ENCODE measurements around the gene SLC16A3. TPM values are rescaled to one million over a fixed set of nuclear protein-coding genes. Genes with fewer than 3 reads are reported as not detected.

The SLC16A3 gene
- total and polyA plus RNA-seq, 10 of the 15 experiments (the other 5 are each of a cell fraction or from before 2014, with no cell fraction given) = 0.10 to 46.5 (median 8.0) TPM

GRCh38 chr17:82228278-82228841, 482 bp upstream of the SLC16A3 start:
- FAIRE-seq (no peak), DNase-seq (ENCODE audit: low read depth, low spot score) (no peak), ATAC-seq (peak; percentile 55)
- peak overlapping the region; percentile 83 for H3K27ac ChIP-seq (ENCODE audit: control insufficient read depth, insufficient read depth)
- no peaks in the 10 kb centered on the region for H3K27me3 ChIP-seq (replicated peaks in 1 of 2; ENCODE audit: control insufficient read depth in 2 of 2, insufficient read depth in 2 of 2, low read length in 1 of 2)
- POLR2A ChIA-PET = interaction anchor here (1.0 to 3.9 kb wide), 11 partner anchors 8 to 191 kb away, joined by 3 to 17 read pairs (median 6); partner anchors contain the start of gene DCXR
- peaks cover 52% of the 10 kb centered on the region for H3K79me2 ChIP-seq (ENCODE audit: control insufficient read depth, insufficient read depth, low read length)
- H3K36me3 ChIP-seq (ENCODE audit: control insufficient read depth in 2 of 2, insufficient read depth in 2 of 2, low read length in 1 of 2) = no peaks in the 10 kb centered on the region; a peak in 2 of 4 replicates
- intact Hi-C loops (cut with micrococcal nuclease; ENCODE audit: unreplicated experiment) (loop anchor here (2.0 kb wide), 1 partner anchor 16 kb away; the partner anchor contains the start of gene CCDC57), in situ Hi-C loops (cut with MboI) (no loop called here)
- peaks cover 16% of the 10 kb centered on the region for H3K4me1 ChIP-seq (ENCODE audit: control insufficient read depth, insufficient read depth, low read length)
- CTCF ChIA-PET = interaction anchor here (0.8 to 1.2 kb wide), 2 partner anchors 22 to 68 kb away, joined by 3 read pairs; no protein-coding TSS in a partner anchor
- 2% methylated on average over 51 of the region's 63 CpGs for WGBS (ENCODE audit: insufficient coverage, insufficient replicate concordance, low lambda C conversion rate, missing lambda C conversion rate)
- H3K4me3 ChIP-seq = peak overlapping the region; percentile 99
- H3K9me3 ChIP-seq (replicated peaks; ENCODE audit: control insufficient read depth, insufficient read depth, low read length) = no peaks in the 10 kb centered on the region
- BruUV-seq (replicated peaks) = no TSS peak
- H2AFZ ChIP-seq (ENCODE audit: control insufficient read depth, low read depth, low read length) = peak overlapping the region; percentile 71
- peak overlapping the region; percentile 80 for H3K9ac ChIP-seq (ENCODE audit: control insufficient read depth, insufficient read depth, low read length)
- peak overlapping the region; percentile 95 for H3K4me2 ChIP-seq (ENCODE audit: control insufficient read depth, insufficient read depth)
- H4K20me1 ChIP-seq (ENCODE audit: control insufficient read depth, insufficient read depth) = no peaks in the 10 kb centered on the region
- SMC1A ChIA-PET (ENCODE audit: uncharacterized antibody, unreplicated experiment) = interaction anchor here (0.7 to 1.8 kb wide), 3 partner anchors 15 to 69 kb away, joined by 3 to 10 read pairs (median 3); no protein-coding TSS in a partner anchor
- RAD21 ChIA-PET (ENCODE audit: unreplicated experiment) = interaction anchor here (1.5 kb wide), 1 partner anchor 73 kb away, joined by 5 read pairs; no protein-coding TSS in a partner anchor
- TF ChIP-seq, protein P1, sequence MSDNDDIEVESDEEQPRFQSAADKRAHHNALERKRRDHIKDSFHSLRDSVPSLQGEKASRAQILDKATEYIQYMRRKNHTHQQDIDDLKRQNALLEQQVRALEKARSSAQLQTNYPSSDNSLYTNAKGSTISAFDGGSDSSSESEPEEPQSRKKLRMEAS (IDR thresholded peaks at IDR 0.05; ENCODE audit: low read depth, low read length) = no peak
- TF ChIP-seq USF1 (IDR thresholded peaks at IDR 0.05; ENCODE audit: borderline replicate concordance, extremely low read length, insufficient read depth, low read depth, low read length) = no peak
- no peak for TF ChIP-seq RCOR1 (conservative IDR thresholded peaks at IDR 0.05; ENCODE audit: low read depth, low read length)
- TF ChIP-seq, protein P2, sequence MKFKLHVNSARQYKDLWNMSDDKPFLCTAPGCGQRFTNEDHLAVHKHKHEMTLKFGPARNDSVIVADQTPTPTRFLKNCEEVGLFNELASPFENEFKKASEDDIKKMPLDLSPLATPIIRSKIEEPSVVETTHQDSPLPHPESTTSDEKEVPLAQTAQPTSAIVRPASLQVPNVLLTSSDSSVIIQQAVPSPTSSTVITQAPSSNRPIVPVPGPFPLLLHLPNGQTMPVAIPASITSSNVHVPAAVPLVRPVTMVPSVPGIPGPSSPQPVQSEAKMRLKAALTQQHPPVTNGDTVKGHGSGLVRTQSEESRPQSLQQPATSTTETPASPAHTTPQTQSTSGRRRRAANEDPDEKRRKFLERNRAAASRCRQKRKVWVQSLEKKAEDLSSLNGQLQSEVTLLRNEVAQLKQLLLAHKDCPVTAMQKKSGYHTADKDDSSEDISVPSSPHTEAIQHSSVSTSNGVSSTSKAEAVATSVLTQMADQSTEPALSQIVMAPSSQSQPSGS (IDR thresholded peaks at IDR 0.05; ENCODE audit: low read length) = no peak
- TF ChIP-seq IRF4 (IDR thresholded peaks at IDR 0.05; ENCODE audit: low read depth, low read length) = no peak
- no peak for TF ChIP-seq BCL3 (IDR thresholded peaks at IDR 0.05; ENCODE audit: borderline replicate concordance, insufficient read depth, low read depth, low read length, poor library complexity, severe bottlenecking)
- peak; percentile 54; the same call in 1 of the 2 replicates for TF ChIP-seq CHD1 (IDR thresholded peaks at IDR 0.05; ENCODE audit: low read depth, low read length)
- TF ChIP-seq GABPA (IDR thresholded peaks at IDR 0.05; ENCODE audit: low read depth) = no peak
- no peak for TF ChIP-seq MEF2B (IDR thresholded peaks at IDR 0.05; ENCODE audit: partially characterized antibody, poor library complexity, severe bottlenecking)
- TF ChIP-seq, protein P3, sequence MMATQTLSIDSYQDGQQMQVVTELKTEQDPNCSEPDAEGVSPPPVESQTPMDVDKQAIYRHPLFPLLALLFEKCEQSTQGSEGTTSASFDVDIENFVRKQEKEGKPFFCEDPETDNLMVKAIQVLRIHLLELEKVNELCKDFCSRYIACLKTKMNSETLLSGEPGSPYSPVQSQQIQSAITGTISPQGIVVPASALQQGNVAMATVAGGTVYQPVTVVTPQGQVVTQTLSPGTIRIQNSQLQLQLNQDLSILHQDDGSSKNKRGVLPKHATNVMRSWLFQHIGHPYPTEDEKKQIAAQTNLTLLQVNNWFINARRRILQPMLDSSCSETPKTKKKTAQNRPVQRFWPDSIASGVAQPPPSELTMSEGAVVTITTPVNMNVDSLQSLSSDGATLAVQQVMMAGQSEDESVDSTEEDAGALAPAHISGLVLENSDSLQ (IDR thresholded peaks at IDR 0.05) = no peak
- TF ChIP-seq, protein P4, sequence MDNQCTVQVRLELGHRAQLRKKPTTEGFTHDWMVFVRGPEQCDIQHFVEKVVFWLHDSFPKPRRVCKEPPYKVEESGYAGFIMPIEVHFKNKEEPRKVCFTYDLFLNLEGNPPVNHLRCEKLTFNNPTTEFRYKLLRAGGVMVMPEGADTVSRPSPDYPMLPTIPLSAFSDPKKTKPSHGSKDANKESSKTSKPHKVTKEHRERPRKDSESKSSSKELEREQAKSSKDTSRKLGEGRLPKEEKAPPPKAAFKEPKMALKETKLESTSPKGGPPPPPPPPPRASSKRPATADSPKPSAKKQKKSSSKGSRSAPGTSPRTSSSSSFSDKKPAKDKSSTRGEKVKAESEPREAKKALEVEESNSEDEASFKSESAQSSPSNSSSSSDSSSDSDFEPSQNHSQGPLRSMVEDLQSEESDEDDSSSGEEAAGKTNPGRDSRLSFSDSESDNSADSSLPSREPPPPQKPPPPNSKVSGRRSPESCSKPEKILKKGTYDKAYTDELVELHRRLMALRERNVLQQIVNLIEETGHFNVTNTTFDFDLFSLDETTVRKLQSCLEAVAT (IDR thresholded peaks at IDR 0.05) = no peak
- TF ChIP-seq, protein P5, sequence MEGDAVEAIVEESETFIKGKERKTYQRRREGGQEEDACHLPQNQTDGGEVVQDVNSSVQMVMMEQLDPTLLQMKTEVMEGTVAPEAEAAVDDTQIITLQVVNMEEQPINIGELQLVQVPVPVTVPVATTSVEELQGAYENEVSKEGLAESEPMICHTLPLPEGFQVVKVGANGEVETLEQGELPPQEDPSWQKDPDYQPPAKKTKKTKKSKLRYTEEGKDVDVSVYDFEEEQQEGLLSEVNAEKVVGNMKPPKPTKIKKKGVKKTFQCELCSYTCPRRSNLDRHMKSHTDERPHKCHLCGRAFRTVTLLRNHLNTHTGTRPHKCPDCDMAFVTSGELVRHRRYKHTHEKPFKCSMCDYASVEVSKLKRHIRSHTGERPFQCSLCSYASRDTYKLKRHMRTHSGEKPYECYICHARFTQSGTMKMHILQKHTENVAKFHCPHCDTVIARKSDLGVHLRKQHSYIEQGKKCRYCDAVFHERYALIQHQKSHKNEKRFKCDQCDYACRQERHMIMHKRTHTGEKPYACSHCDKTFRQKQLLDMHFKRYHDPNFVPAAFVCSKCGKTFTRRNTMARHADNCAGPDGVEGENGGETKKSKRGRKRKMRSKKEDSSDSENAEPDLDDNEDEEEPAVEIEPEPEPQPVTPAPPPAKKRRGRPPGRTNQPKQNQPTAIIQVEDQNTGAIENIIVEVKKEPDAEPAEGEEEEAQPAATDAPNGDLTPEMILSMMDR (IDR thresholded peaks at IDR 0.05 in 2 of 3, conservative IDR thresholded peaks at IDR 0.05 in 1 of 3; ENCODE audit: control insufficient read depth in 2 of 3, extremely low read depth in 1 of 3, insufficient read depth in 1 of 3, low read depth in 3 of 3, low read length in 3 of 3) = no peak
- TF ChIP-seq PAX5 (IDR thresholded peaks at IDR 0.05; ENCODE audit: borderline replicate concordance, low read depth, low read length) = no peak
